GM23248 (cell line): ENCODE measurements around the gene ASPSCR1. TPM values are rescaled to one million over a fixed set of nuclear protein-coding genes. Genes with fewer than 3 reads are reported as not detected.

Experiments used
- DNase-seq: peaks from one replicate; pipeline ENCODE4 v3.0.0-alpha.2; 2015
- H2AFZ ChIP-seq: fragments of 200-600 bp; sonication (generic); 2 replicates; pipeline ENCODE4 v1.6.1; 2016; ENCODE audit warnings: antibody characterized with exemption
- H3F3A ChIP-seq: fragments of 200-600 bp; sonication (generic); 2 replicates; pipeline ENCODE4 v1.6.1; 2016; ENCODE audit warnings: mild to moderate bottlenecking, antibody characterized with exemption, mixed run types; ENCODE audit not compliant: insufficient read depth
- H3K27ac ChIP-seq: fragments of 200-600 bp; sonication (generic); 2 replicates; pipeline ENCODE4 v1.5.1; 2016; ENCODE audit warnings: mild to moderate bottlenecking
- H3K27me3 ChIP-seq: fragments of 200-600 bp; sonication (generic); replicated peaks from 2 replicates; pipeline ENCODE4 v1.6.1; 2016; ENCODE audit warnings: mild to moderate bottlenecking; ENCODE audit not compliant: insufficient read depth
- H3K36me3 ChIP-seq: fragments of 200-600 bp; sonication (generic); 2 replicates; pipeline ENCODE4 v1.6.1; 2016; ENCODE audit warnings: low read depth, mild to moderate bottlenecking
- H3K4me1 ChIP-seq: fragments of 200-600 bp; sonication (generic); 2 replicates; pipeline ENCODE4 v1.6.1; 2016; ENCODE audit warnings: mild to moderate bottlenecking; ENCODE audit not compliant: insufficient read depth
- H3K4me2 ChIP-seq: fragments of 200-600 bp; sonication (generic); one replicate; pipeline ENCODE4 v1.6.1; 2016; ENCODE audit warnings: mild to moderate bottlenecking; ENCODE audit not compliant: unreplicated experiment
- H3K4me3 ChIP-seq: fragments of 200-600 bp; sonication (generic); 2 replicates; pipeline ENCODE4 v1.5.1; 2016; ENCODE audit warnings: mild to moderate bottlenecking
- H3K79me2 ChIP-seq: fragments of 200-600 bp; sonication (generic); 2 replicates; pipeline ENCODE4 v1.6.1; 2016; ENCODE audit warnings: mild to moderate bottlenecking; ENCODE audit not compliant: insufficient read depth
- H3K9ac ChIP-seq: fragments of 200-600 bp; sonication (generic); 2 replicates; pipeline ENCODE4 v1.6.1; 2016; ENCODE audit warnings: mild to moderate bottlenecking
- H3K9me2 ChIP-seq: fragments of 200-600 bp; sonication (generic); 2 replicates; pipeline ENCODE4 v1.6.1; 2016; ENCODE audit warnings: mixed run types, mild to moderate bottlenecking, moderate library complexity; ENCODE audit not compliant: insufficient read depth
- H3K9me3 ChIP-seq: fragments of 200-600 bp; sonication (generic); one replicate; pipeline ENCODE4 v1.6.1; 2017; ENCODE audit warnings: low read depth
- H4K20me1 ChIP-seq: fragments of 200-600 bp; sonication (generic); 2 replicates; pipeline ENCODE4 v1.6.0; 2016; ENCODE audit not compliant: insufficient read depth
- EZH2 ChIP-seq: fragments of 200-600 bp; sonication (generic); IDR thresholded peaks from 2 replicates; pipeline ENCODE4 v1.6.1; 2018; ENCODE audit warnings: antibody characterized with exemption, mild to moderate bottlenecking; ENCODE audit not compliant: insufficient read depth, poor library complexity, severe bottlenecking
- EZH2phosphoT487 ChIP-seq: fragments of 200-600 bp; sonication (generic); IDR thresholded peaks from 2 replicates; pipeline ENCODE4 v1.6.1; 2018; ENCODE audit warnings: antibody characterized with exemption, moderate library complexity, mild to moderate bottlenecking, low read depth; ENCODE audit not compliant: insufficient read depth
- WGBS, 2 experiments: methylation state at CpG; one replicate each; pipeline ENCODE4 v1.1.6; 2015 to 2017; ENCODE audit warnings: low lambda C conversion rate in 2 of 2, low coverage in 1 of 2; ENCODE audit errors: missing lambda C conversion rate in 2 of 2; 5-methylcytosine and 5-hydroxymethylcytosine counted together
- in situ Hi-C: fragments of 300-500 bp; cut with MboI; formaldehyde crosslinking; loops from 2 replicates; pipeline ENCODE4 v1.15.0; 2020
- polyA plus RNA-seq: library from polyadenylated mRNA; unstranded; fragments of >200 nt; fragmentation: Nextera tagmentation; extraction: Ambion mirVana; gene quantifications from 2 replicates; pipeline ENCODE4 v1.2.1, GENCODE V29; 2016
- total RNA-seq: library from RNA; depleted of rRNA; stranded (reverse); fragments of >200 nt; shearing (Covaris generic); gene quantifications from 2 replicates; pipeline ENCODE4 v1.2.3, GENCODE V29; 2014

Gene ASPSCR1
- total and polyA plus RNA-seq, 2 experiments from 2014 or later = 20.6 to 23.5 TPM

DNA sequence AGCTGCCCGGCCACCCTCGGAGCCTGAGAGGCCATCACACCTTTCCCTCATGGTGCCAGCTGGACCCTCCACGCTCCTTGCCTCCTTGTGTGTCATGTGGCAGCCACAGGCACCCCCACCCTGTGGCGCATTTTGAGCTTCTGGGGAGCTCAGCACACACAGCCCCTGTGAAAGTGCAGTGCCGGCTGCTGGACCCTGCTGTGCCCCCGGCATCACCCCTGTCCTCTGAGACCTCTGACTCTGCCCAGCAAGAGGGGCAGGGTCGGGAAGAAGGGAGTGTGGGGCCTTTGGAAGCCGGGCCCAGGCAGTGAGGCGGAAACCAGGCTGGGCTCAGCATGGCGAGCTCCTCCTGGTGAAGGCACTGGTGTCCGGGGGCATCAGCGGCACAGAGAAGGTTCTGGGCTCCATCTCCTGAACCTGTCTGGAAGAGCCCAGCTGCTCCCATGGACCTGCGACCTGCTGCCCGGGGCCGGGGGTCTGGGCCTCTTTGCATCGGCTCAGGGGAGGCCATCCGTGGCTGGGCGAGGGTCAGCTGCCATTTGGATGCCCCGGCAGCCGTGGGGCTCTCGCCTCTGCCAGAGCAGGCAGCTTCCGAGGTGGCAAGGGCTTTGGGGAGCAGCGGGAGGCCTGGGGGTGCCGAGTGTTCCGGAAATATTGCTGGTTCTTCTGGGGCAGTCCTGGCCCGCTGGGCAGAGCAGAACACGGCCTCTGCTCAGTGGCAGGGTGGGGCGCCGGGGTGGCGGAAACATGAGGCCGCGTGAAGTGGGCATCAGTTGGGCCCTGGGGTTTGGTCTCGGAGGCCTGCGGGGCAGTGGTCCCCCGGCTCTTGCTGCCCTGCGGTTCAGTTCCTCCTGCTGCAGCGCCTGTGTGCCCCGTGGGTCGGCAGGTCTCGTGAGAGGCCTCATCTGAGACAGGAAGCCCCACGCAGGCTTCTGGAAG is 27.4 kb downstream of the ASPSCR1 start:
- H3K4me1 ChIP-seq = peaks cover 27% of the 10 kb centered on the region
- H3K9me2 ChIP-seq = no peaks in the 10 kb centered on the region
- no peaks in the 10 kb centered on the region for H3K36me3 ChIP-seq
- H3K27ac ChIP-seq = peak overlapping the region; percentile 82; the same call in 1 of the 2 replicates
- H3K27me3 ChIP-seq = no peaks in the 10 kb centered on the region
- 92 to 93% methylated on average over 34 to 40 of the region's 41 CpGs for WGBS, 2 experiments
- no peak for DNase-seq
- H3K4me3 ChIP-seq = no peak overlapping the region
- peak overlapping the region; percentile 47 for H3K9ac ChIP-seq
- in situ Hi-C loops = no loop called here
- H3K4me2 ChIP-seq = peak overlapping the region; percentile 24
- H3K79me2 ChIP-seq = no peaks in the 10 kb centered on the region
- no peaks in the 10 kb centered on the region for H4K20me1 ChIP-seq
- no peak for TF ChIP-seq EZH2phosphoT487
- TF ChIP-seq EZH2 = no peak
- no peak overlapping the region for H2AFZ ChIP-seq
- H3F3A ChIP-seq = peaks cover 8% of the 10 kb centered on the region
- H3K9me3 ChIP-seq = no peaks in the 10 kb centered on the region

DNA sequence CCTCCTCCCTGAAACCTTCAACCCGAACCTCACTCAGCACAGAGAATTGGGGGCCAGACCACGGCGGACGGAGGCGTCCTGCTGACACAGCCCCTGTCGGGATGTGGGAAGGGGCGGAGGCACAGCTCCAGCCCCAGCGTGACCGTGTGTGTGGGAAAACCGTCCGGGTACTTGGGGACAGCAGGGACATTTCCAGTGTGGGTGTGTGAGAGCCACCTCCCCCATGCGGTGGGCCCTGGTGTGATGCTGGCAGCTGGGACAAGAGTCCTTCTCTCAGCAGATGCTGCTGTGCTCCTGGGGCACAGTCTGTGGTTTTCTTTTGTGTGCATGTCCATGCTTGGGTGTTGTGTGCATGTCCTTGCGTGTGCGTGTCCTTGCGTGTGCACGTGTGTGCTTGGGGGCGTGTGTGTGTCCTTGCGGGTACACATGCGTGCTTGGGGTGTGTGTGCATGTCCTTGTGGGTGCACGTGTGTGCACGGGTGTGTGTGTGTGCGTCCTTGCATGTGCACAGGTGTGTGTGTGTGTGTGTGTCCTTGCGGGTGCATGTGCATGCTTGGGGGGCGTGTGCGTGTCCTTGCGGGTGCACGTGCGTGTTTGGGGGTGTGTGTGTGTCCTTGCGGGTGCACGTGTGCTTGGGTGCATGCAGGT is 28.4 kb downstream of the ASPSCR1 start:
- H3K4me1 ChIP-seq = peaks cover 27% of the 10 kb centered on the region
- no peak overlapping the region for H2AFZ ChIP-seq
- no peak overlapping the region for H3K9ac ChIP-seq
- no peaks in the 10 kb centered on the region for H3K27me3 ChIP-seq
- no peaks in the 10 kb centered on the region for H3K36me3 ChIP-seq
- no peaks in the 10 kb centered on the region for H3K79me2 ChIP-seq
- no peak overlapping the region for H3K4me3 ChIP-seq
- no peaks in the 10 kb centered on the region for H4K20me1 ChIP-seq
- in situ Hi-C loops = no loop called here
- no peak for DNase-seq
- H3K4me2 ChIP-seq = no peak overlapping the region
- no peaks in the 10 kb centered on the region for H3K9me3 ChIP-seq
- TF ChIP-seq EZH2 = no peak
- no peak for TF ChIP-seq EZH2phosphoT487
- no peak overlapping the region for H3K27ac ChIP-seq
- WGBS, 2 experiments = 84 to 85% methylated on average over 28 to 30 of the region's 30 CpGs
- peaks cover 8% of the 10 kb centered on the region for H3F3A ChIP-seq
- no peaks in the 10 kb centered on the region for H3K9me2 ChIP-seq

GRCh38 chr17:82006468-82007227 is 29.2 kb downstream of the ASPSCR1 start:
- Histone ChIP-seq H3F3A (peaks cover 8% of the 10 kb centered on the region), H3K27me3 (no peaks in the 10 kb centered on the region), H3K9me2 (no peaks in the 10 kb centered on the region), H3K79me2 (no peaks in the 10 kb centered on the region), H3K36me3 (no peaks in the 10 kb centered on the region), H4K20me1 (no peaks in the 10 kb centered on the region), H3K27ac (no peak overlapping the region), H3K9ac (no peak overlapping the region), H3K9me3 (no peaks in the 10 kb centered on the region), H3K4me2 (no peak overlapping the region), H2AFZ (no peak overlapping the region), H3K4me3 (no peak overlapping the region), H3K4me1 (peaks cover 27% of the 10 kb centered on the region)
- peak; percentile 73 for DNase-seq
- TF ChIP-seq EZH2phosphoT487 (no peak), EZH2 (no peak)
- 56 to 64% methylated on average over 21 to 24 of the region's 24 CpGs for WGBS, 2 experiments
- in situ Hi-C loops = no loop called here

GRCh38 chr17:82007228-82007494 is 29.7 kb downstream of the ASPSCR1 start:
- Histone ChIP-seq H3K27ac (no peak overlapping the region), H4K20me1 (no peaks in the 10 kb centered on the region), H3K4me1 (peaks cover 27% of the 10 kb centered on the region), H3K4me2 (no peak overlapping the region), H3K36me3 (no peaks in the 10 kb centered on the region), H2AFZ (no peak overlapping the region), H3K27me3 (no peaks in the 10 kb centered on the region), H3K9me2 (no peaks in the 10 kb centered on the region), H3K9ac (no peak overlapping the region), H3K4me3 (no peak overlapping the region), H3F3A (peaks cover 8% of the 10 kb centered on the region), H3K9me3 (no peaks in the 10 kb centered on the region), H3K79me2 (no peaks in the 10 kb centered on the region)
- TF ChIP-seq EZH2 = no peak
- TF ChIP-seq EZH2phosphoT487 = no peak
- 73 to 80% methylated on average over 6 of the region's 6 CpGs for WGBS, 2 experiments
- no peak for DNase-seq
- in situ Hi-C loops = no loop called here
